Right cardiac atrium (tissue), 5 donors: ENCODE results near the gene CCDC180. TPM values are rescaled to one million over a fixed set of nuclear protein-coding genes. Genes with fewer than 3 reads are reported as not detected.
"Not testable (repeated sequence)": the region's sequence is repeated elsewhere in the genome, so short reads cannot be mapped to it uniquely, and the experiment has no call there.

ENCODE experiments used
- ATAC-seq, 2 donors: fragments of 200-7000 bp; cut with Tn5 transposase; one replicate each; pipeline versions ENCODE4 v1.8.0 to v1.9.1; 2020; ENCODE audit warnings: moderate library complexity in 2 of 2, mild to moderate bottlenecking in 1 of 2
- DNase-seq, 3 donors: peaks; one replicate each; pipeline ENCODE4 v3.0.0-alpha.2; 2020
- H3K27ac ChIP-seq: one replicate; pipeline ENCODE4 v1.5.1; 2013; ENCODE audit warnings: mild to moderate bottlenecking, low read length, control low read depth, moderate library complexity
- H3K27me3 ChIP-seq: one replicate; pipeline ENCODE4 v1.6.1; 2013; ENCODE audit not compliant: control insufficient read depth, insufficient read depth
- H3K4me1 ChIP-seq: one replicate; pipeline ENCODE4 v1.6.1; 2013; ENCODE audit warnings: low read length; ENCODE audit not compliant: control insufficient read depth, insufficient read depth
- H3K4me3 ChIP-seq: one replicate; pipeline ENCODE4 v1.5.1; 2013; ENCODE audit warnings: low read length, control low read depth
- H3K9me3 ChIP-seq: one replicate; pipeline ENCODE4 v1.6.1; 2013; ENCODE audit warnings: low read length; ENCODE audit not compliant: control insufficient read depth
- WGBS: extraction: QIAGEN DNeasy Blood & Tissue Kit; methylation state at CpG from one replicate; pipeline ENCODE4 v1.1.7; 2013; 5-methylcytosine and 5-hydroxymethylcytosine counted together
- intact Hi-C, 4 donors: fragments of 100-400 bp; cut with DNase I; formaldehyde crosslinking; loops; one replicate each; pipeline versions ENCODE4 v1.11.0 to v1.14.0; 2022 to 2023
- long read RNA-seq, 4 donors: library from polyadenylated mRNA; unstranded; transcript quantifications; one replicate each; pipeline ENCODE4 v2.0.0, GENCODE V29; 2020 to 2021
- polyA plus RNA-seq: library from polyadenylated mRNA; stranded (reverse); fragments of 200-250 nt; gene quantifications from one replicate; pipeline ENCODE4 v1.2.3, GENCODE V29; 2013
- total RNA-seq, 4 donors: library from RNA; stranded (reverse); fragmentation: NEBNext Ultra II Directional; extraction: Animal tissue kit (Norgen Biotek cat#: 25700); gene quantifications; one replicate each; pipeline ENCODE4 v1.2.1, GENCODE V29; 2021
- donor health status: healthy with polysubstance abuse.
- donor health status: DM: no; HTN: yes; CAD: no.
- donor health status: DM: no; HTN: no; CAD: no.
- donor health status: DM: no; HTN: yes; CAD: no; lungs with severe emphysema.
- donor health status: DM: yes; HTN: yes; CAD: no.

CCDC180 gene
- 1 to 10 TPM; 2.0 to 6.6 (median 2.5) TPM for total RNA-seq
- 3.2 TPM for polyA plus RNA-seq
- long read RNA-seq, donor 1: 0 reads
- long read RNA-seq, donor 2: 0 reads
- long read RNA-seq, donor 3, partial matches to known transcripts: 0 of 1 reads
- long read RNA-seq, donor 3, other reads (novel, unspliced or antisense): 0 of 1 reads
- long read RNA-seq, donor 4: 0 reads

GRCh38 chr9:97307500-97308163 lies at the start of gene CCDC180:
TSS of gene CCDC180 (plus strand) at chr9:97307659. CDS start at chr9:97308064, 405 bp downstream.
- no peak within 1 kb of the TSS for H3K27ac ChIP-seq
- peak; percentile 53 to 74 (median 67) for DNase-seq
- H3K4me1 ChIP-seq: no peaks in the 10 kb centered on the region
- no peak within 1 kb of the TSS for H3K4me3 ChIP-seq
- peak; percentile 13 to 61 for ATAC-seq
- WGBS: 33% methylated on average over 42 of the region's 42 CpGs
- no peaks in the 10 kb centered on the region for H3K27me3 ChIP-seq
- intact Hi-C loops: no loop called here
- H3K9me3 ChIP-seq: no peaks in the 10 kb centered on the region

GRCh38 chr9:97259834-97260514 lies 47.5 kb upstream of the CCDC180 start:
- H3K4me1 ChIP-seq, H3K27me3 ChIP-seq, H3K4me3 ChIP-seq, DNase-seq, intact Hi-C loops, H3K9me3 ChIP-seq, H3K27ac ChIP-seq, ATAC-seq: not testable (repeated sequence)
- WGBS: 86% methylated on average over 4 of the region's 4 CpGs

- H3K27ac ChIP-seq: no peak overlapping the region
- H3K4me3 ChIP-seq: no peak overlapping the region
- WGBS: 93% methylated on average over 29 of the region's 29 CpGs
- no peaks in the 10 kb centered on the region for H3K4me1 ChIP-seq
- DNase-seq (no peak), ATAC-seq (no peak)
- H3K9me3 ChIP-seq: no peaks in the 10 kb centered on the region
- intact Hi-C loops: no loop called here
- no peaks in the 10 kb centered on the region for H3K27me3 ChIP-seq
These were observed 36.2 kb upstream of the CCDC180 start for GRCh38 chr9:97271292-97271691.

GRCh38 chr9:97272072-97272471 lies 35.4 kb upstream of the CCDC180 start:
- Histone ChIP-seq H3K4me3 (no peak overlapping the region), H3K27me3 (no peaks in the 10 kb centered on the region), H3K9me3 (no peaks in the 10 kb centered on the region), H3K27ac (no peak overlapping the region), H3K4me1 (no peaks in the 10 kb centered on the region)
- DNase-seq (no peak), ATAC-seq (no peak)
- intact Hi-C loops: no loop called here
- 94% methylated on average over 4 of the region's 4 CpGs for WGBS

- H3K9me3 ChIP-seq: no peaks in the 10 kb centered on the region
- DNase-seq (no peak), ATAC-seq (no peak)
- H3K4me3 ChIP-seq: no peak overlapping the region
- no peak overlapping the region for H3K27ac ChIP-seq
- H3K4me1 ChIP-seq: no peaks in the 10 kb centered on the region
- 79% methylated on average over 6 of the region's 6 CpGs for WGBS
- intact Hi-C loops: no loop called here
- H3K27me3 ChIP-seq: no peaks in the 10 kb centered on the region
These were observed 31.1 kb upstream of the CCDC180 start for GRCh38 chr9:97276310-97276852.

GRCh38 chr9:97277953-97278352 lies 29.5 kb upstream of the CCDC180 start:
- H3K9me3 ChIP-seq: no peaks in the 10 kb centered on the region
- H3K27me3 ChIP-seq: no peaks in the 10 kb centered on the region
- ATAC-seq: no peak
- H3K4me1 ChIP-seq: no peaks in the 10 kb centered on the region
- no peak overlapping the region for H3K27ac ChIP-seq
- no peak overlapping the region for H3K4me3 ChIP-seq
- intact Hi-C loops: no loop called here
- no peak for DNase-seq
- 98% methylated on average over 7 of the region's 7 CpGs for WGBS

GRCh38 chr9:97280755-97281330 lies 26.6 kb upstream of the CCDC180 start:
- no peak overlapping the region for H3K4me3 ChIP-seq
- no peak for DNase-seq
- no peak for ATAC-seq
- H3K27ac ChIP-seq: no peak overlapping the region
- H3K9me3 ChIP-seq: no peaks in the 10 kb centered on the region
- no peaks in the 10 kb centered on the region for H3K27me3 ChIP-seq
- 97% methylated on average over 3 of the region's 3 CpGs for WGBS
- H3K4me1 ChIP-seq: no peaks in the 10 kb centered on the region
- intact Hi-C loops: no loop called here

GRCh38 chr9:97283768-97284167 lies 23.7 kb upstream of the CCDC180 start:
- intact Hi-C loops: no loop called here
- Histone ChIP-seq H3K4me1 (no peaks in the 10 kb centered on the region), H3K27ac (no peak overlapping the region), H3K4me3 (no peak overlapping the region), H3K9me3 (no peaks in the 10 kb centered on the region), H3K27me3 (no peaks in the 10 kb centered on the region)
- no peak for ATAC-seq
- no peak for DNase-seq

- no peaks in the 10 kb centered on the region for H3K27me3 ChIP-seq
- WGBS: 96% methylated on average over 2 of the region's 2 CpGs
- DNase-seq (no peak), ATAC-seq (no peak)
- no peaks in the 10 kb centered on the region for H3K9me3 ChIP-seq
- no peak overlapping the region for H3K27ac ChIP-seq
- H3K4me3 ChIP-seq: no peak overlapping the region
- intact Hi-C loops: no loop called here
- H3K4me1 ChIP-seq: no peaks in the 10 kb centered on the region
These were observed 22.7 kb upstream of the CCDC180 start for GRCh38 chr9:97284798-97285197.

- 82% methylated on average over 3 of the region's 3 CpGs for WGBS
- no peaks in the 10 kb centered on the region for H3K9me3 ChIP-seq
- H3K27ac ChIP-seq: no peak overlapping the region
- no peaks in the 10 kb centered on the region for H3K27me3 ChIP-seq
- H3K4me3 ChIP-seq: no peak overlapping the region
- intact Hi-C loops: no loop called here
- peaks cover 11% of the 10 kb centered on the region for H3K4me1 ChIP-seq
- no peak for DNase-seq
- ATAC-seq: no peak
These were observed 15.3 kb upstream of the CCDC180 start for GRCh38 chr9:97292200-97292599.

GRCh38 chr9:97293207-97293721 lies 14.2 kb upstream of the CCDC180 start:
- Histone ChIP-seq H3K27ac (peak overlapping the region; percentile 81), H3K9me3 (no peaks in the 10 kb centered on the region), H3K27me3 (no peaks in the 10 kb centered on the region), H3K4me3 (no peak overlapping the region), H3K4me1 (peaks cover 11% of the 10 kb centered on the region)
- peak; percentile 59 to 80 (median 70) for DNase-seq
- ATAC-seq: peak; percentile 90 to 93
- WGBS: 9% methylated on average over 6 of the region's 6 CpGs
- intact Hi-C loops: no loop called here
